Peyer's patch (tissue), 4 donors: ENCODE results near the gene PXDN. TPM values are rescaled to one million over a fixed set of nuclear protein-coding genes. Genes with fewer than 3 reads are reported as not detected.
A peak's percentile ranks its signal among the peaks of the same experiment; 100 is the strongest.

Experiments
- DNase-seq, 3 donors: peaks; one replicate each; pipeline ENCODE4 v3.0.0-alpha.2; 2017 to 2019
- H3K27ac ChIP-seq, 4 donors: fragments of 200-600 bp; sonication (generic); one replicate each; pipeline ENCODE4 v1.5.1; 2016 to 2019
- H3K27me3 ChIP-seq, 2 donors: fragments of 200-600 bp; sonication (generic); one replicate each; pipeline ENCODE4 v1.5.1; 2019
- H3K36me3 ChIP-seq, 3 donors: fragments of 200-600 bp; sonication (generic); one replicate each; pipeline ENCODE4 v1.5.1; 2016 to 2019
- H3K4me1 ChIP-seq, 4 donors: fragments of 200-600 bp; sonication (generic); one replicate each; pipeline ENCODE4 v1.5.1; 2016 to 2019
- H3K4me3 ChIP-seq, 4 donors: fragments of 200-600 bp; sonication (generic); 1 replicate in 3 of 4; 2 replicates in 1 of 4; pipeline ENCODE4 v1.5.1; 2016 to 2019; ENCODE audit warnings: mild to moderate bottlenecking in 1 of 4
- H3K9me3 ChIP-seq, 4 donors: fragments of 200-600 bp; sonication (generic); one replicate each; pipeline ENCODE4 v1.5.1; 2016 to 2019; ENCODE audit warnings: mild to moderate bottlenecking in 1 of 4
- POLR2A ChIP-seq, 2 donors: fragments of 450-650 bp; IDR thresholded peaks; one replicate each; pipeline ENCODE4 v1.5.1; 2017; ENCODE audit warnings: antibody characterized with exemption in 2 of 2, mild to moderate bottlenecking in 2 of 2, moderate library complexity in 2 of 2
- total RNA-seq, 4 donors: library from RNA; depleted of rRNA; stranded (reverse); fragments of >200 nt; gene quantifications; one replicate each; pipeline ENCODE4 v1.1.0, GENCODE V29; 2016
- TF ChIP-seq, protein P1 (sequence below), 6 experiments: fragments of 450-650 bp in 4 of 6; fragments of 200-600 bp in 2 of 6; sonication (generic) in 1 of 6; IDR thresholded peaks; one replicate each; pipeline ENCODE4 v1.5.1; 2017 to 2019; ENCODE audit warnings: antibody characterized with exemption in 6 of 6, mild to moderate bottlenecking in 3 of 6, moderate library complexity in 1 of 6

Gene PXDN
- total RNA-seq, 4 donors from 2014 or later: 7.5 to 148 (median 21.0) TPM

DNA sequence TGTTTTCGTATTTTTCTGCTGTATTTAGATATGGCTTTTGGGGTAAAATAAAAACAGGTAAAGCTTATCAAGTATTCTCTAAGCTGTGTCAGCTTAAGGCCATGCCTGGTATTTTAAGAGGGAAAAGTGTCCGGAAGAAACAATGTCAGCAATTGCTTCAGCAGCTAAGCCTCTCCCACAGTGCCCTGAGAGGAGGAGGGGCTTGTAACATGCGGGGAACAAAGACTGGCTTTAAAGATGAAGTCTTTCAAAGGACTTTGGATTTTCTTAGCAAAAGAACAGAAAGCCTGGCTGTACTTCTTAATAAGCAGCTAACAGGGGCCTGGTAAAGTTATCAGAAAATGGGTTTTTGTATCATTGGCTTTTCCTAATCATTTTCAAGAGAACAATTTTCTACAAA lies 102.8 kb downstream of the PXDN start:
- no peak for DNase-seq
- H3K4me3 ChIP-seq: no peak overlapping the region
- H3K27me3 ChIP-seq: no peaks in the 10 kb centered on the region
- H3K36me3 ChIP-seq: no peaks in the 10 kb centered on the region
- no peaks in the 10 kb centered on the region for H3K4me1 ChIP-seq
- H3K9me3 ChIP-seq: no peaks in the 10 kb centered on the region
- no peak overlapping the region for H3K27ac ChIP-seq
- TF ChIP-seq, protein P1, sequence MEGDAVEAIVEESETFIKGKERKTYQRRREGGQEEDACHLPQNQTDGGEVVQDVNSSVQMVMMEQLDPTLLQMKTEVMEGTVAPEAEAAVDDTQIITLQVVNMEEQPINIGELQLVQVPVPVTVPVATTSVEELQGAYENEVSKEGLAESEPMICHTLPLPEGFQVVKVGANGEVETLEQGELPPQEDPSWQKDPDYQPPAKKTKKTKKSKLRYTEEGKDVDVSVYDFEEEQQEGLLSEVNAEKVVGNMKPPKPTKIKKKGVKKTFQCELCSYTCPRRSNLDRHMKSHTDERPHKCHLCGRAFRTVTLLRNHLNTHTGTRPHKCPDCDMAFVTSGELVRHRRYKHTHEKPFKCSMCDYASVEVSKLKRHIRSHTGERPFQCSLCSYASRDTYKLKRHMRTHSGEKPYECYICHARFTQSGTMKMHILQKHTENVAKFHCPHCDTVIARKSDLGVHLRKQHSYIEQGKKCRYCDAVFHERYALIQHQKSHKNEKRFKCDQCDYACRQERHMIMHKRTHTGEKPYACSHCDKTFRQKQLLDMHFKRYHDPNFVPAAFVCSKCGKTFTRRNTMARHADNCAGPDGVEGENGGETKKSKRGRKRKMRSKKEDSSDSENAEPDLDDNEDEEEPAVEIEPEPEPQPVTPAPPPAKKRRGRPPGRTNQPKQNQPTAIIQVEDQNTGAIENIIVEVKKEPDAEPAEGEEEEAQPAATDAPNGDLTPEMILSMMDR (IDR thresholded peaks at IDR 0.05): no peak
- no peak for TF ChIP-seq POLR2A (IDR thresholded peaks at IDR 0.05)

DNA sequence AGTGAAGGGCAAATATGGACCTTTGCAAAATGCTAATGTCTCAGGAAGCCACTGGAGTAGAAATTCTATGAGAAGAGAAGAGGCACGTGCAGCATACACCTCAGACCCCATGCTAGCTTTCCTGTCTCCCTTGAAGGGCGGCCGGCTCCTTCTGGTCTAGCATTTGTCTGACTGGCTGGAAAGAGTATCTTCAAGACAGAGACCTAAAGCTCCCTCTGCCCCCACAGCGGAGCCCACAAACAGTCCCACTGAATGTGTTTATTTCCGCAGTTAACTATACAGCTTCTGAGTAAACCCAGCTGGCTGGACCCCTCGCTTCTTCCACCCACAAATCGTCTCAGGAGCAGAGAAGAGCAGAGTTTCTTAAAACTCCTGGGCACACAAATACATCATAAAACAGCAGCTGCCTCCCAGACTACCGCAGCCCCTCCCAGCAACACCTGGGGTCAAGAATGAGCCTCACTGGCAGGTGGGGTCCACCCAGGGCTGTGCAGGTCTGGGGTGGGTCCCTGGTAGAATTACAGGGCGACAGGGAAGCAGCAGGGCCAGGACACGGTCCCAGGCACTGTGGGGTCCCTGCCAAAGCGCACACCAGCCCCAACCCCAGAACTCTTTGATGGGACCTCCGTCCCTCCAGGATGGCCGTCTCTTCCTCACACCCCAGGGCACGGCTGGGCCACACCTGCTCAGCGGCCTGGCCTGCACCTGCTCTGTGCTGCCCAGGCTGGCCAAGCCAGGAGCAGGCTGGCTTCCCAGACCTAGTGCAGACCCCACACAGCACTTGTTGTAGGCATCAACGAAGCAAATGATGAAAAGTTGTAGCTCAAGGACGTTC lies 103.8 kb downstream of the PXDN start:
- no peak for DNase-seq
- Histone ChIP-seq H3K27me3 (no peaks in the 10 kb centered on the region), H3K27ac (no peak overlapping the region), H3K36me3 (peaks cover 0 to 9% (median 0%) of the 10 kb centered on the region in 3 donors), H3K4me3 (no peak overlapping the region), H3K4me1 (no peaks in the 10 kb centered on the region), H3K9me3 (no peaks in the 10 kb centered on the region)
- TF ChIP-seq, protein P1 (IDR thresholded peaks at IDR 0.05): no peak
- no peak for TF ChIP-seq POLR2A (IDR thresholded peaks at IDR 0.05)

DNA sequence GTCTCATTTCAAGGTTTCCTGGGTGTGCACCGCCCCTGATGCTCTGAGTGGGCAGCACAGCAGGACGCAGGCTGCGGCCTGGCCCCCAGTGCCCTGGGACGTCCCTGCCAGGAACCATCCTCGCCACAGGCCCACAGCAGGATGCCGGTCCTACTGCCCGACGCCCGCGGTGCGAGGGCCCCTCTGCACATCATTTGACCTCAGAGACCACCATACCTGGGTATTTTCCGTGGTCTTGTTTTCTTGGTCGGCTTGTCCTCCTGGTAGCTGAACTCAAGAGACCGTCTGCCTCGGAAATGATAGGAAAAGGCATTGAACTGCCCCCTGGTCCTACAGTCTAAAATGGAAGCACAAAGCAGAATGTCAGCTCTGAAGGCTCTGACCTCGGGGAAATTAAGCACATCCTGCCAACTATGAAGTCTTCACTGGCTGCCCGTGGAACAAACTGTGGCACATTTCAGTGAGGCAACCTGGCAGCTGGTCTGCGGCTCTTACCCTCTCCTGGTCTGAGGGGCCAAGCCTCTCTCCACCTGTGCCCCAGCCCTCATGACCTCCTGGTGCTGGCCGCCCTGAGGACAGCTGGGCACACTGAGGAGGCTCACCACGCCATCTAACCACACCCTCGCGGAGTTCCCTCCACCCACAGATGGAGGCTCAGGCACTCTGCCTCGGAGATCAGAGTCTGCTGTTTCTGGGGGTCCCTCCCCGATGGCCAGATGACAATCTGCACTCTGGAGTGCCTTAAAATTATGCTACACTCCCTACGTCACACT lies 105.0 kb downstream of the PXDN start:
- no peaks in the 10 kb centered on the region for H3K27me3 ChIP-seq
- TF ChIP-seq, protein P1 (IDR thresholded peaks at IDR 0.05): no peak
- no peak for TF ChIP-seq POLR2A (IDR thresholded peaks at IDR 0.05)
- no peaks in the 10 kb centered on the region for H3K9me3 ChIP-seq
- DNase-seq: no peak
- no peak overlapping the region for H3K27ac ChIP-seq
- peaks cover 0 to 17% (median 0%) of the 10 kb centered on the region in 3 donors for H3K36me3 ChIP-seq
- H3K4me1 ChIP-seq: no peaks in the 10 kb centered on the region
- H3K4me3 ChIP-seq: no peak overlapping the region

DNA sequence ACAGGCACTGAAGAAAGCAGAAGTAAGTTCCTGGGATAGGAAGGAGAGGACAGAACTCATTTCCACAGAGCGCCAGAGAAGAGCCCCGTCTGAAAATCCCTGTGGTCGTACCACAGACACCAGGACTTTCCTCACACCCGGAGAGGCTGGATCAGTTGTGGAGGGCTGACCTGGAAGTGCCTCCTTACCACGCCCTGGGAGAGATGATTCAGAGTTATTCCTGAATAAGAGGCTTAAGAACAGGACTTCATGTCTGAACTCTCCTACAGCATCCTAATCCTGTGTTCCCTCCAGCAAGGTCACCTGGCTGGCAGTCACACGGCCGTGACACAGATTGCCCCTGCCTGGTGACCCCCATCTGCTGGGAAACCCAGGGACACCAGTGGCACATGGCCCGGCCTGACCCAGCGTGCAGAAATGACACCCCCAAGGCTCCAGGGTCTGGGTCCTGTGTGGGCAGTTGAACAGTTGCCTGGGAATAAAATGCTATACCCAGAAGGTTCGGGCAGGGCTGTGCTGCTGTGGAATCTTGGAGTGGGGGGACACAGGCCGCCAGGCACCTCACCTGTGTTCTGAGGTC lies 105.9 kb downstream of the PXDN start:
- H3K36me3 ChIP-seq: peaks cover 0 to 17% (median 0%) of the 10 kb centered on the region in 3 donors
- H3K9me3 ChIP-seq: no peaks in the 10 kb centered on the region
- no peak overlapping the region for H3K27ac ChIP-seq
- TF ChIP-seq, protein P1 (IDR thresholded peaks at IDR 0.05): no peak
- no peaks in the 10 kb centered on the region for H3K4me1 ChIP-seq
- DNase-seq: no peak
- H3K4me3 ChIP-seq: no peak overlapping the region
- H3K27me3 ChIP-seq: no peaks in the 10 kb centered on the region

DNA sequence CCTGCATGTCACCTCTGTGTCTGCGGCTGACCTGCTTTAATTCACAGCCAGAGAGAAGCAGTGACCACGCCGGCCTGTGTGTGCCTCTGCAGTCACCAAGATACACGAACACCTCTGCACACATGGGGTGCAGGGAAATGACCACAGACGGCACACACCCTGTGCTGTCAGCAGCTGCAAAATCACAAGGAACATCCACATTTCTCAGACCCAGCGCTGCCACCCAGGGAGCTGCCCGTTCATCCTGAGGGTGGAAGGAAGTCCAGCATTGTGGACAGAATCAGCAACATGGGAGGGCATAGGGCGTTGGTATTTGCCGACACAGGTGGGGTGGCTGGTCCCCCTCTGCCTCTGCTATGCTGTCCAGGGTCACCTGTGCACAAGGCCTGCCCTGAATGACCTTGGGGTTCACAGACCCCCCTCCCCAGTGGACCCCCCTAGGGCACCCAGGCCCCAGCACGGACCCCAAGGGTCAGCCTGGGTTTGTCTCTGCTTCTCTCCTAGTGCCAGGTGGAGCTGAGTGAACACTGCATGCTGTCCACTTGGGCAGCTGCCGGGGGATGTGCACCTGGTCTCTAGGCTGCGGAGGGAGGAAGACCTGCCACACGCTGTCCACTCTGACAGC lies 107.4 kb downstream of the PXDN start:
- Histone ChIP-seq H3K27me3 (no peaks in the 10 kb centered on the region), H3K27ac (no peak overlapping the region), H3K36me3 (peaks cover 0 to 21% (median 0%) of the 10 kb centered on the region in 3 donors), H3K9me3 (no peaks in the 10 kb centered on the region), H3K4me3 (no peak overlapping the region), H3K4me1 (no peaks in the 10 kb centered on the region)
- TF ChIP-seq, protein P1 (IDR thresholded peaks at IDR 0.05): no peak
- no peak for TF ChIP-seq POLR2A (IDR thresholded peaks at IDR 0.05)
- DNase-seq: peak in 1 of 3 donors; percentile 26
